K562 (cell line): Measurements from ENCODE around the gene MTPN. TPM values are rescaled to one million over a fixed set of nuclear protein-coding genes. Genes with fewer than 3 reads are reported as not detected.

Experiments
- ATAC-seq: fragments of 200-7000 bp; cut with Tn5 transposase; 3 replicates; pipeline ENCODE4 v1.9.1; 2020; ENCODE audit warnings: moderate library complexity
- Bru-seq: library from RNA; stranded (reverse); fragments of 400-500 nt; gene quantifications from one replicate; lab custom pipeline; 2021; lab: Mats Ljungman, UMichigan
- BruChase-seq, 2 experiments: library from RNA; stranded (reverse); fragments of 400-500 nt; gene quantifications; one replicate each; lab custom pipeline; 2021; lab: Mats Ljungman, UMichigan
- BruUV-seq: library from RNA; stranded (reverse); fragments of 400-500 nt; replicated peaks from 2 replicates; lab custom pipeline; 2021; lab: Mats Ljungman, UMichigan
- CTCF ChIA-PET: fragments of 300-600 bp; formaldehyde crosslinking; extraction: SDS; loops from one replicate; lab custom pipeline; 2021; ENCODE audit warnings: low intra/inter-chr PET ratio; lab: Yijun Ruan, JAX
- POLR2A ChIA-PET: fragments of 300-600, 350-650 bp; sonication (Branson Sonifier 250); formaldehyde crosslinking; extraction: SDS; loops from one replicate; lab custom pipeline; 2021; ENCODE audit warnings: antibody characterized with exemption, inconsistent platforms; lab: Yijun Ruan, JAX
- DNase-seq, 4 experiments: peaks; one replicate each; pipeline versions ENCODE4 v3.0.0 to v3.0.0-alpha.2; 2011 to 2018; ENCODE audit warnings: low spot score in 3 of 4, mixed read lengths in 3 of 4; ENCODE audit errors: extremely low read depth in 1 of 4
- FAIRE-seq: peaks from 2 replicates; lab custom pipeline; 2011; peaks lifted over from hg19 to GRCh38; lab: Jason Lieb, UNC
- H2AFZ ChIP-seq: 2 replicates; pipeline ENCODE4 v1.6.0; 2011; ENCODE audit warnings: low read depth, low read length, control low read depth, inconsistent platforms
- H3K27ac ChIP-seq: fragments of 200-600 bp; 3 replicates; pipeline ENCODE4 v1.8.0; 2011; ENCODE audit warnings: low read depth, mild to moderate bottlenecking, control low read depth, inconsistent platforms, low read length, moderate library complexity, mixed read lengths; ENCODE audit errors: extremely low read depth
- H3K27me3 ChIP-seq, 2 experiments: fragments of 300-600 bp in 1 of 2; 2 replicates in 1 of 2; 3 replicates in 1 of 2; pipeline versions ENCODE4 v1.6.0 to v1.8.0; 2011; ENCODE audit warnings: inconsistent platforms in 2 of 2, low read length in 2 of 2, mild to moderate bottlenecking in 1 of 2, mixed read lengths in 1 of 2, moderate library complexity in 1 of 2; ENCODE audit not compliant: control insufficient read depth in 2 of 2, insufficient read depth in 2 of 2
- H3K36me3 ChIP-seq: fragments of 300-600 bp; 3 replicates; pipeline ENCODE4 v1.8.0; 2011; ENCODE audit warnings: mild to moderate bottlenecking, low read length, inconsistent platforms; ENCODE audit not compliant: control insufficient read depth, insufficient read depth
- H3K4me1 ChIP-seq, 2 experiments: fragments of 200-600 bp in 1 of 2; replicated peaks in 1 of 2; 2 replicates in 1 of 2; 3 replicates in 1 of 2; pipeline versions ENCODE4 v1.5.1 to v1.8.0; 2011; ENCODE audit warnings: inconsistent platforms in 2 of 2, low read length in 2 of 2, mild to moderate bottlenecking in 1 of 2, mixed read lengths in 1 of 2, moderate library complexity in 1 of 2; ENCODE audit not compliant: control insufficient read depth in 2 of 2, insufficient read depth in 2 of 2
- H3K4me2 ChIP-seq: 2 replicates; pipeline ENCODE4 v1.6.1; 2011; ENCODE audit warnings: low read length, control low read depth, inconsistent platforms, mixed read lengths; ENCODE audit not compliant: insufficient read depth
- H3K4me3 ChIP-seq: fragments of 200-600 bp; sonication (generic), shearing (Covaris generic); 2 replicates; pipeline ENCODE4 v1.5.1; 2016; ENCODE audit warnings: control low read depth, inconsistent platforms
- H3K79me2 ChIP-seq: fragments of 200-600 bp; 3 replicates; pipeline ENCODE4 v1.8.0; 2011; ENCODE audit warnings: low read length, inconsistent platforms; ENCODE audit not compliant: control insufficient read depth, insufficient read depth
- H3K9ac ChIP-seq, 2 experiments: 2 replicates each; pipeline versions ENCODE4 v1.6.0 to v1.6.1; 2011; ENCODE audit warnings: low read depth in 2 of 2, low read length in 2 of 2, control low read depth in 1 of 2, inconsistent platforms in 1 of 2, mild to moderate bottlenecking in 1 of 2, mixed read lengths in 1 of 2; ENCODE audit not compliant: insufficient read depth in 1 of 2
- H3K9me1 ChIP-seq: one replicate; pipeline ENCODE4 v1.6.0; 2011; ENCODE audit warnings: inconsistent platforms, mild to moderate bottlenecking, low read length, moderate library complexity; ENCODE audit not compliant: control insufficient read depth, insufficient read depth
- H3K9me3 ChIP-seq: replicated peaks from 2 replicates; pipeline ENCODE4 v1.5.1; 2011; ENCODE audit warnings: low read depth, low read length, inconsistent platforms; ENCODE audit not compliant: control insufficient read depth, insufficient read depth
- H4K20me1 ChIP-seq: replicated peaks from 2 replicates; pipeline ENCODE4 v1.6.1; 2011; ENCODE audit warnings: low read length, inconsistent platforms, mixed read lengths; ENCODE audit not compliant: control insufficient read depth, insufficient read depth
- DIDO1 ChIP-seq: fragments of 450-650 bp; IDR thresholded peaks from 2 replicates; pipeline ENCODE4 v1.6.1; 2016; ENCODE audit warnings: low read depth, missing biosample characterization, missing genetic modification characterization
- FOSL1 ChIP-seq: fragments of 200-800 bp; sonication (Bioruptor generic); conservative IDR thresholded peaks from 2 replicates; pipeline ENCODE4 v1.6.1; 2016; ENCODE audit warnings: missing genetic modification characterization, missing compliant biosample characterization
- PTTG1 ChIP-seq: fragments of 450-650 bp; IDR thresholded peaks from 2 replicates; pipeline ENCODE4 v1.6.1; 2016; ENCODE audit warnings: low read depth, mild to moderate bottlenecking, missing genetic modification characterization, missing compliant biosample characterization
- STAT6 ChIP-seq: sonication (generic); formaldehyde crosslinking; IDR thresholded peaks from 2 replicates; pipeline ENCODE4 v1.8.1; 2023; ENCODE audit warnings: mild to moderate bottlenecking, missing genetic modification reagents
- ZFP1 ChIP-seq: fragments of 450-650 bp; formaldehyde crosslinking; IDR thresholded peaks from 2 replicates; pipeline ENCODE4 v1.4.0; 2020; ENCODE audit warnings: mild to moderate bottlenecking, mixed read lengths
- ZHX1 ChIP-seq: fragments of 150-350 bp; conservative IDR thresholded peaks from 2 replicates; pipeline ENCODE4 v1.6.1; 2014; ENCODE audit warnings: low read length
- ZNF551 ChIP-seq: fragments of 250-450 bp; sonication (Bioruptor Pico); IDR thresholded peaks from 2 replicates; pipeline ENCODE4 v1.5.0; 2021; ENCODE audit warnings: mild to moderate bottlenecking, moderate library complexity
- ZNF695 ChIP-seq: fragments of 450-650 bp; formaldehyde crosslinking; IDR thresholded peaks from 2 replicates; pipeline ENCODE4 v1.4.0; 2020; ENCODE audit warnings: mild to moderate bottlenecking, moderate library complexity
- ZNF717 ChIP-seq: fragments of 250-450 bp; sonication (Bioruptor Pico); IDR thresholded peaks from 2 replicates; pipeline ENCODE4 v1.5.0; 2021
- WGBS: fragments of 100-300 bp; shearing (Covaris generic); methylation state at CpG from one replicate; pipeline ENCODE4 v1.1.6; 2016; ENCODE audit warnings: low coverage, mixed read lengths; ENCODE audit not compliant: insufficient coverage; ENCODE audit errors: missing lambda C conversion rate; 5-methylcytosine and 5-hydroxymethylcytosine counted together
- in situ Hi-C: fragments of 300-500 bp; cut with MboI; formaldehyde crosslinking; loops from 4 replicates; pipeline ENCODE4 v1.15.0; 2018; ENCODE audit warnings: inconsistent platforms, mixed read lengths
- intact Hi-C: fragments of 100-400 bp; cut with micrococcal nuclease; formaldehyde crosslinking; loops from 2 replicates; pipeline ENCODE4 v1.14.2; 2022
- long read RNA-seq, 3 experiments: library from polyadenylated mRNA in 2 of 3; library from RNA in 1 of 3; unstranded in 2 of 3; stranded (forward) in 1 of 3; transcript quantifications; one replicate each; pipeline ENCODE4 v2.0.0, GENCODE V29; 2019 to 2022
- polyA minus RNA-seq, 3 experiments: library from RNA; depleted of rRNA, polyadenylated mRNA; stranded (reverse); fragments of >200 nt; gene quantifications; 2 replicates each; pipeline ENCODE4 v1.2.3, GENCODE V29; 2011
- polyA plus RNA-seq, 8 experiments: library from polyadenylated mRNA; depleted of rRNA in 4 of 8; stranded (reverse) in 5 of 8; unstranded in 3 of 8; fragments of >200 nt; fragmentation: Nextera tagmentation in 2 of 8; fragmentation: Illumina TruSeq in 1 of 8; extraction: Ambion mirVana in 2 of 8; extraction: Trizol in 1 of 8; gene quantifications; 2 replicates each; pipeline versions ENCODE4 v1.2.1 to v1.2.3, GENCODE V29; 2011 to 2014; ENCODE audit warnings: inconsistent platforms in 1 of 8, missing spikeins in 1 of 8
- total RNA-seq, 7 experiments: library from RNA; depleted of rRNA in 6 of 7; stranded (reverse); fragments of >200 nt in 6 of 7; fragmentation: Illumina TruSeq in 2 of 7; extraction: Trizol in 2 of 7; gene quantifications; 2 replicates each; pipeline versions ENCODE4 v1.2.1 to v1.2.3, GENCODE V29; 2011 to 2021; ENCODE audit warnings: low replicate concordance in 1 of 7

The MTPN gene
- total RNA-seq (2011; cell fraction: chromatin; rRNA removed; ENCODE audit: low replicate concordance): 24.4 and 41.1 TPM in 2 replicates
- 26.7 and 34.1 TPM in 2 replicates for total RNA-seq (2011; cell fraction: nucleolus; rRNA removed)
- total RNA-seq (2011; cell fraction: nucleoplasm; rRNA removed): 43.8 and 76.6 TPM in 2 replicates
- total RNA-seq (2014; rRNA removed): 94.4 and 128 TPM in 2 replicates
- 156 and 189 TPM in 2 replicates for total RNA-seq (2014; rRNA removed; fragmentation: Illumina TruSeq; extraction: Trizol)
- 154 and 159 TPM in 2 replicates for total RNA-seq (2015; rRNA removed; fragmentation: Illumina TruSeq; extraction: Trizol)
- total RNA-seq (2021): 236 and 261 TPM in 2 replicates
- polyA plus RNA-seq (2011; rRNA removed): 189 and 191 TPM in 2 replicates
- polyA plus RNA-seq (2011; cell fraction: cytosol; rRNA removed): 69.3 and 142 TPM in 2 replicates
- 61.0 and 67.9 TPM in 2 replicates for polyA plus RNA-seq (2011; cell fraction: nucleus; rRNA removed)
- polyA plus RNA-seq (2012): 190 and 199 TPM in 2 replicates
- polyA plus RNA-seq (2014; fragmentation: Illumina TruSeq; extraction: Trizol): 224 and 243 TPM in 2 replicates
- polyA plus RNA-seq (2014; fragmentation: Nextera tagmentation; extraction: Ambion mirVana): 10 to 100 TPM; 68.5 to 68.6 TPM
- polyA plus RNA-seq (2014; rRNA removed): 133 and 148 TPM in 2 replicates
- 247 and 299 TPM in 2 replicates for polyA minus RNA-seq (2011; rRNA and poly(A)+ RNA removed)
- 168 and 172 TPM in 2 replicates for polyA minus RNA-seq (2011; cell fraction: cytosol; rRNA and poly(A)+ RNA removed)
- polyA minus RNA-seq (2011; cell fraction: nucleus; rRNA and poly(A)+ RNA removed): 70.3 and 88.3 TPM in 2 replicates
- percentile 97 among the genes with signal in this experiment for Bru-seq, nascent RNA
- percentile 95 among the genes with signal in this experiment for BruChase-seq, experiment 1, labeled RNA remaining after a 2-hour chase
- BruChase-seq, experiment 2, labeled RNA remaining after a 6-hour chase: percentile 95 among the genes with signal in this experiment
- long read RNA-seq, experiment 1, transcript MTPN-201 (4 exons, 3,738 nt): major isoform, 206 of 317 reads
- long read RNA-seq, experiment 1, partial matches to known transcripts: 1 of 317 reads
- long read RNA-seq, experiment 1, other reads (novel, unspliced or antisense): 109 of 317 reads
- long read RNA-seq, experiment 2, transcript MTPN-201 (4 exons, 3,738 nt): major isoform, 14 of 234 reads
- long read RNA-seq, experiment 2, partial matches to known transcripts: 1 of 234 reads
- long read RNA-seq, experiment 2, other reads (novel, unspliced or antisense): 219 of 234 reads
- long read RNA-seq, experiment 3, transcript MTPN-201 (4 exons, 3,738 nt): major isoform, 58 of 65 reads
- long read RNA-seq, experiment 3, partial matches to known transcripts: 0 of 65 reads
- long read RNA-seq, experiment 3, other reads (novel, unspliced or antisense): 7 of 65 reads

- peak; percentile 98 for FAIRE-seq
- H3K4me2 ChIP-seq: peak within 1 kb of the TSS; percentile 93
- TF ChIP-seq ZNF695 (CRISPR knock-in tag) (no peak), ZHX1 (no peak), ZNF551 (no peak), PTTG1 (tag) (no peak), ZNF717 (CRISPR knock-in tag) (no peak), FOSL1 (tag) (peak; percentile 34), STAT6 (CRISPR knock-in tag) (no peak; the same call in 1 of the 2 replicates), DIDO1 (tag) (0 out of 2 replicates have a peak, but pooled peaks have one; percentile 90), ZFP1 (CRISPR knock-in tag) (no peak)
Measured at GRCh38 chr7:135977007-135977741, at the start of gene MTPN. TSS of gene MTPN (minus strand) at chr7:135977359. CDS start at chr7:135977100, 259 bp downstream.

More at GRCh38 chr7:135977007-135977741, at the start of gene MTPN:
- under 1% methylated on average over 47 of the region's 47 CpGs for WGBS
- Histone ChIP-seq H3K9me1 (peaks cover 4% of the 10 kb centered on the region), H3K27ac (peak within 1 kb of the TSS; percentile 78), H2AFZ (peak within 1 kb of the TSS; percentile 97), H3K9ac (peak within 1 kb of the TSS; percentile 82 to 95), H3K9me3 (no peaks in the 10 kb centered on the region), H3K4me3 (peak within 1 kb of the TSS; percentile 83), H3K36me3 (peaks cover 36% of the 10 kb centered on the region), H4K20me1 (no peaks in the 10 kb centered on the region), H3K79me2 (peaks cover 51% of the 10 kb centered on the region), H3K27me3 (no peaks in the 10 kb centered on the region), H3K4me1 (peaks cover 19 to 61% of the 10 kb centered on the region in 2 experiments)
- intact Hi-C loops: loop anchor here (10.0 kb wide), 1 partner anchor 52 kb away; no protein-coding TSS in a partner anchor
- CTCF ChIA-PET: no interaction called here
- POLR2A ChIA-PET: interaction anchor here (0.6 to 1.0 kb wide), 2 partner anchors 17 to 39 kb away, joined by 3 read pairs; no protein-coding TSS in a partner anchor
- in situ Hi-C loops: no loop called here
- no TSS peak for BruUV-seq
- ATAC-seq (peak; percentile 90), DNase-seq (peak; percentile 99 to 100 (median 99))
